ENCODE results near the gene STKLD1. TPM values are rescaled to one million over a fixed set of nuclear protein-coding genes. Genes with fewer than 3 reads are reported as not detected.

The STKLD1 gene
- total RNA-seq, 2 donors from 2014 or later: 0.90 TPM; not detected in 1

- Histone ChIP-seq H3K9me3 (no peaks in the 10 kb centered on the region), H3K4me1 (peaks cover 0 to 19% of the 10 kb centered on the region in 2 donors), H3K27me3 (no peaks in the 10 kb centered on the region), H3K4me3 (no peak overlapping the region), H3K27ac (no peak overlapping the region), H3K36me3 (peaks cover 41% of the 10 kb centered on the region)
- DNase-seq (ENCODE audit: low spot score): no peak
- TF ChIP-seq CTCF (IDR thresholded peaks at IDR 0.05): no peak
These were observed 34.1 kb upstream of the STKLD1 start for GRCh38 chr9:133342069-133342406.

- H3K27ac ChIP-seq: no peak overlapping the region
- no peaks in the 10 kb centered on the region for H3K9me3 ChIP-seq
- H3K4me3 ChIP-seq: no peak overlapping the region
- TF ChIP-seq CTCF (IDR thresholded peaks at IDR 0.05): no peak
- peaks cover 41% of the 10 kb centered on the region for H3K36me3 ChIP-seq
- no peak for DNase-seq (ENCODE audit: low spot score)
- H3K27me3 ChIP-seq: no peaks in the 10 kb centered on the region
- peaks cover 0 to 24% of the 10 kb centered on the region in 2 donors for H3K4me1 ChIP-seq
These were observed 33.6 kb upstream of the STKLD1 start for GRCh38 chr9:133342570-133342969.

- TF ChIP-seq CTCF (IDR thresholded peaks at IDR 0.05): no peak
- Histone ChIP-seq H3K36me3 (peaks cover 42% of the 10 kb centered on the region), H3K27ac (no peak overlapping the region), H3K4me1 (peaks cover 0 to 30% of the 10 kb centered on the region in 2 donors), H3K4me3 (no peak overlapping the region), H3K9me3 (no peaks in the 10 kb centered on the region), H3K27me3 (no peaks in the 10 kb centered on the region)
- no peak for DNase-seq (ENCODE audit: low spot score)
These were observed 32.1 kb upstream of the STKLD1 start for GRCh38 chr9:133344071-133344470.

GRCh38 chr9:133344979-133345378 lies 31.2 kb upstream of the STKLD1 start:
- Histone ChIP-seq H3K27ac (no peak overlapping the region), H3K4me1 (peaks cover 0 to 31% of the 10 kb centered on the region in 2 donors), H3K9me3 (no peaks in the 10 kb centered on the region), H3K27me3 (no peaks in the 10 kb centered on the region), H3K36me3 (peaks cover 51% of the 10 kb centered on the region), H3K4me3 (no peak overlapping the region)
- no peak for TF ChIP-seq CTCF (IDR thresholded peaks at IDR 0.05)
- no peak for DNase-seq (ENCODE audit: low spot score)

- H3K27ac ChIP-seq: no peak overlapping the region
- peaks cover 0 to 29% of the 10 kb centered on the region in 2 donors for H3K4me1 ChIP-seq
- no peak for DNase-seq (ENCODE audit: low spot score)
These were observed 30.6 kb upstream of the STKLD1 start for GRCh38 chr9:133345596-133345995.

More at GRCh38 chr9:133345596-133345995, 30.6 kb upstream of the STKLD1 start:
- no peak for TF ChIP-seq CTCF (IDR thresholded peaks at IDR 0.05)
- no peaks in the 10 kb centered on the region for H3K9me3 ChIP-seq
- H3K4me3 ChIP-seq: no peak overlapping the region
- H3K36me3 ChIP-seq: peaks cover 57% of the 10 kb centered on the region
- H3K27me3 ChIP-seq: no peaks in the 10 kb centered on the region
